HT-29 (cell line): Measurements from ENCODE around the gene BLNK. TPM values are rescaled to one million over a fixed set of nuclear protein-coding genes. Genes with fewer than 3 reads are reported as not detected.
"Not testable (repeated sequence)": the region's sequence is repeated elsewhere in the genome, so short reads cannot be mapped to it uniquely, and the experiment has no call there.

Experiments used
- DNase-seq: peaks from one replicate; pipeline ENCODE4 v3.0.0-alpha.2; 2015; ENCODE audit warnings: low spot score
- total RNA-seq: library from RNA; depleted of rRNA; stranded (reverse); fragments of >200 nt; shearing (Covaris generic); gene quantifications from 2 replicates; pipeline ENCODE4 v1.2.3, GENCODE V29; 2014

The BLNK gene
- total RNA-seq, 1 experiment from 2014 or later = 0.08 TPM

DNA sequence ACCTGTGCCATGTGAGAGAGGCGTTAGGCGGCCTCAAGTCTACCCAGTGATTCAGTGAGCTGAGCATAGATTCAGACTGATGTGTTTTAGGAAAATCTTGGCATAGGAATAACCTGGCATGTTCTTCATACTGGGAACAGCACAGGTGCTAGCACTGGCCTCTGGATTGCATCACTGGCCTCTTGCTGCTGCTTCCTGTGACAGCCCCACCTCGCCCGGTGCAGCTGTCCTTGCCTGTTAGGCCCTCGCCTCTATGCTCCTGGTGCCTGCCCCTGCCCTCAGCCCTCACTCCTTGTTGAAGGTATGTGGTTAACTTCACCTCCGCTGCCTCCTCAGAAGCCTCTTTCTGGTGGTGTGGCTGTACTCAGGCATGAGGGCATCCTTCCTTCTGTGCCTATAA lies 46.2 kb downstream of the BLNK start:
- peak; percentile 12 for DNase-seq

DNA sequence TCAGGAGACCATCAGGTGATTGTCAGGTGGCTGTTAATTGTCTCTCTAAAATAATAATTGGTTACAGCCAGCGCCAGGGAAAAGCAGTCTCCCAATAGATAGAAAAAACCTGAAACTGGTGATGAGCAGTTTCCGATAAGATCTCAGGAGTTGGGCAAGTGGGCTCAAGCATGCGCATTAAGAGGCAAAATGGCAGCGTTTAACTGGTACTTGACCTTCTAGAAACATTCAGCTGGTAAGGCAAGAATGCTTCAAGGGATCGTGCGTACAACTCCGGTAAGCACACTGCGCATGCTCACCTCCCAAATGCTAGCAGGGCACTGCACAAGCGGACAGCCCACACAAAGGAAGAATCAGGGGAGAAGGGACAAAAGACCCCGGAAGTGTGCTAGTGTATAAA lies 48.5 kb downstream of the BLNK start:
- no peak for DNase-seq

DNA sequence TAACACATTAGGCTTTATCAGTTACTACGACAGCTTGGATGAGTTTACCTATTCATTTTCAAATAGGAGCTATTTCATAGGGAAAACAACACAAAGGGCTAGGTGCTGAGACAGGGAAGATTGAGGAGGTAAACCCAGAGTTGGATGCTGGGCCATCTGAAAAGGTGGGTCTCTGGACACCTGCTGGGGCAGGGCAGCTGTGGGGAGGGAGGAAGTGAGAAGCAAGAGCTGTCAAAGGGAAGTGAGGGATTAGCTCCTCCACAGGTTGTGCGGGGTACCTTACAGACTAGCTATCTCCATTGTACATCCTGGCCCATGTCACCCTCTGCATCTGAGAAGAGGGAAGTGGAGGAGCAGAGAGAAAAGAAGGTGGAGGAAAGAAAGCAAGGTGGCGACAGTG lies 48.9 kb downstream of the BLNK start:
- no peak for DNase-seq

DNA sequence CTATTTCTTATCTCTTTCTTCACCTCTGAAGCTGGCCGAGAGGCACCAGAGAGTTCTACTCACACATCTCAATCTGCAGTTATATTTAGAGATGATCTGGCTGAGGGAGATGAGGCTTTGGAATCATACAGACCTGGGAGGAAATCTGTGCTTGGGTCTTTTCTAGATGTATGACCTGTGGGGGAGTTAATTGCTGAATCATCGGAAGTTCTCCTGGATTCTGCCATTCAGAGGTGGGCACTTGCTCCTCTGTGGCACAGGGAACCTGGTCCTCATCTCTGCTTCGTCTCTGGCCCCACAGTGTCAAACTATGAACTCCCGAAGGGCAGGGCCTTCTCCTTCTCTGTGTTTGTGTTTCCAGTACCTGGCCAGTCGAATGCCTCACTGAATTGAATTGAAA lies 52.5 kb downstream of the BLNK start:
- DNase-seq = no peak

DNA sequence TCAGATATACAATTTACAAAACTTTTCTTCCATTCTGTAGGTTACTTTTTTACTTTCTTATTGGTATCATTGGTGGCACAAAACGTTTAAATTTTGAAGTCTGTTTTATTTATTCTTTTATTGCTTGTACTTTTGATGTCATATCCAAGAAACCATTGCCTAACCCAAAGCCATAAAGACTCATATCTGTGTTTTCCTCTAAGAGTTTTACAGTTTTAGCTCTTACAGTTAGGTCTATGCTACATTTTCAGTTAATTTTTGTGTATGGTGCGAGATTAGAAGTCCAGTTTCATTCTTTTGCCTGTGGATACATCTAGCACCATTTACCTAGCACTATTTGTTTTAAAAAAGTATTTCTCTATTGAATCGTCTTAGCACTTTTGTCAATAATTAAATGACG lies 53.7 kb downstream of the BLNK start:
- no peak for DNase-seq

DNA sequence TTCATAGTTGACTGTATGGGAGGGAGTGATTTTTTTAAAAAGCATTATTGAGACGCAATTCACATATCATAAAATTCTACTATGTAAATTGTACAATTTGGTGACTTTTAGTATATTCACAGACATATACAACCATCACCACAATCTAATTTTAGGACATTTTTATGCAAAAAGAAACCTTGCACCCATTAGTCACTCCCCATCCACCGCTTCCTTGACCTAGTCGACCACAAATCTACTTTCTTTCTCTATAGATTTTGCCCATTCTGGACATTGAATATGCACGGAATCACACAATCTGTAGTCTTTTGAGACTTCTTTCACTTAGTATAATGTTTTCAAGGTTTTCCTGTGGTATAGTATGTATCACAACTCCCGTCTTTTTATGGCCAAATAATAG lies 54.6 kb downstream of the BLNK start:
- no peak for DNase-seq

DNA sequence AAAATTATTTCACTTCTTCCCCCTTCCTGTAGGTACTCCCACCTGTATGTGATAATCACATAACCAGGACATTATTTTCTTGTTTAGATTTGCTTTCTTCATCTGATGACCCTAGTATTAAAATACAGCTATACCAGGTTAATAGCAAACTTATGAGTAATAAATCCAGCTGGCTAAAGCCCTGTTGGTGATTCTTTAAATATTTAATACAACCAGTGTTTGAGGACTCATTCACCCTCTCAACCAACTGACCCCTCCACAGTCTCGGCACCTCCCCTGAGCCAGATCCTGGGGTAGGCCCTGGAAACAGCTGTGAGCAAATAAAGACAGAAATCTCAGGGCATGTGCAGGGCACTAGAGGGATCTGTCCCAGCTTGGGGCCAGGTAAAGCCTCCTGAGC lies 58.5 kb downstream of the BLNK start:
- no peak for DNase-seq

DNA sequence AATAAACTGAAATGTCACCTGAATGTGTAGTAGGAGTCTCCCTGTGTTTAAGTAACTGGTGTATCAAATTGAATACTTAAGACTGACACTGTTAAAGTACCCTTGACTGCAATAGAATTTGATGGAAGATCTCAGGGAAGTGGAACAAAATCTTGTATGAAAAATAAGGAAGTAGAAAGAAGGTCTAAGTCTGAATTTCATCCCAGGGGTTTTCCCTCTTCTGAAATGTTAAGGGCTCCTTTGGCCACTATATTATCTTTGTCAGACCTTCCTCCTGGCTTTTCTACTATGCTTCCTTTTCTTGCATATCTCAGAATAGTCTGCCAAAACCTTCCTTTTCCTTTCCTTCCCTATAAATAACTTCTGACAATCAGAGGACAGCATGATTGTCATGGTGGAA lies 59.6 kb downstream of the BLNK start:
- DNase-seq = no peak

DNA sequence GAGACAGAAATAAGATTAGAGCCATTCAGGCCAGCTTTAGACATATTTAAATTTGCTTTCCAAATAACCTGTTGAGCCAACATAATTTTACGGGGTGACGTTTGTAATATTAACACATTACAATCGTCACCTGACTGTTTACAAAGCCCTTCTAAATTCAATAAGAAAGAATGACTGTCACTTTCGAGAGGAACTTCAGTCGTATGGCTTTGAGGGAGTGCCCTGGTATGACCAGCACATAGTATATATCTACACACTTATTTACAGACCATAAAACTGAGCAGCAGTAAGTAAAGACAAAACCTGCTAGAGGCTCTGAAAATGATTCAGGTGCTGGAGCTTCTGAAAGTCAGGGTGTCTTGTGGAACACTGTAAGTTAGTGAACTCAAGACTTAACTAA lies 62.4 kb downstream of the BLNK start:
- no peak for DNase-seq

DNA sequence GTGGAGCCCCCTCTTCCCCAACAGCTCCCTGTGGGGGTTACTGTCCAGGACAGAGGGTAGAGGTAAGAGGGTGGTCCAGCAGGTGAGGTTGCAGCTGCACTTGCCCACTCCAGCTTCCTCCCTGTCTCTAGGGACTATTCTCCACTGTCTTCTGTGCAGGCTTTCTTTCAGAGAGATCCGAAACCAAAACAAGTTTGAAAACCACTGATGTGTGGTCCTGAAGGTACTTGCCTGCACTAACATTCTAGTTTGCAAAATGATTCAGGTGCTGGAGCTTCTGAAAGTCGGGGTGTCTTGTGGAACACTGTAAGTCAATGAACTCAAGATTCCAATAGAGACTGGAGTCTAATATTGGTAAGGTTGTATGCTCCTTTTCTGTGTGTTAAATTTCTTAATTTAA lies 63.1 kb downstream of the BLNK start:
- DNase-seq = no peak

DNA sequence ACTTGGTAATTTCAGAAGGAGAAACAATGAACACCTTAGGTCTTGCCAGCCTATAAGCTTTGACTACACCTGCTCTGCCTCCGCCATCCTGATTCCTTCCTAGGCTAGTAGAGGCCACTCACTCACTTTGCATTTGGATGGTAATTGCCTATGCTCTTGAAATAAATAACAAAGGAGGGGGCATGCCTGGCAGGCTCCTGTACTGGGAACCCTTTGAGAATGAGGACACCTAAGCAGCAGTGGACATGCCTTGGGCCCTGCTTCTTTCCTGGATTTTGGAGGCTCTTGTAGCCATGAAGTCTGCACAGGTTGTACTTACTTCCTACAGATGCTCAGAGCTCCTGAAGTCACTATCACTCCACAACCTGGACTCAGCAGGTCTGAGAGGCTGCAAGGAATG lies 65.8 kb downstream of the BLNK start:
- no peak for DNase-seq

DNA sequence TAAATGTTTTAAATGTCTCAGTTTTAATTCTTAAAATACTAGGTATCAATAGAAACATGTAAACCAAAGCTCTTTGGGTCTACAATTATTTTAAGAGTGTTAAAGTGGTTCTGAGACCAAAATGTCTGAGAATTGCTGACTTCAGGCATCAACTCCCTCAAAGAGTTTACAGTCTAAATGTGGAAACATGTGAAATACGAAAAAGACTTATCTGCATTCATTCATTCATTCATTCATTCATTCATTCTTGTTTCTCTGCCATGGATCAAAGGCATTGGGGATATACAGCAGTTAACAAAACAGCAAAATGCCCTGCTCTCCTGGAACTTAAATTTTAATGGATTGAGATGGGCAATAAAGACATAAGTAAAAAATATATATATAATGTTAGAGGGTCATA lies 69.8 kb downstream of the BLNK start:
- DNase-seq = no peak

DNA sequence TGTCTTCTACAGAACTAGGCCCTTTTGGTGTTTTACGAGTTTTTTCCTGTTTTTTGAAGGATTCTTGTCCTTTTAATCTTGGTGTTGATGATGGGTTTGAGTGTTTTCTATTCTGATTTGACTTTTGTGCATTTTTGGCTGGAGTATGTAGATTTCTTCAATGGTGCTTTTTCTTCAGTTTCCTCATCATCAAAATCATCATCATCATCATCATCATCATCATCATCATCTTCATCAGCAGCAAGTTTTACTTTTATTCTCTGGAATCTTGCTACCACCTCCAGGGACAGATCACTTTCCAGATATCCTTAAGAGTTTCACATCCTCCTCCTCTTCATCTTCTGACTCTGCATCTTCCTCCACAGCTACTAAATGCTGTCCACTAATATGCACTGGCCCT lies 81.9 kb downstream of the BLNK start:
- DNase-seq = not testable (repeated sequence)

DNA sequence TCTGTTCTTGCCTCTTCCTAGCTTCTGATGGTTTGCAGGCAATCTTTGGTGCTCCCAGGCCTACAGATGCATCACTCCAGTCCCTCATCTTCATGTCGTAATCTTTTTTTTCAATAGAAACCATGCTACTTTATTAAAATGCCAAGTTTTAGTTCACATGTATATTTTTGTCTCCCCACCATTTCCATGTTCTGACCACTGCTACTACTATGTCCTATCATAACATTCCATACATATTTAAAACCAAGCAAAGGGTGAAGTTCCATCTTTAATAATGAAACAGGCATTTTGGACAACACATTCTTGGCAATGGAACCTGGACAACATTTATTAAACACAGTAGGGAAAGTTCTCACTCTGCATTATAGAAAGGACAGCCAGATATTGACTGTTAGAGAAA lies 82.5 kb downstream of the BLNK start:
- DNase-seq = no peak

DNA sequence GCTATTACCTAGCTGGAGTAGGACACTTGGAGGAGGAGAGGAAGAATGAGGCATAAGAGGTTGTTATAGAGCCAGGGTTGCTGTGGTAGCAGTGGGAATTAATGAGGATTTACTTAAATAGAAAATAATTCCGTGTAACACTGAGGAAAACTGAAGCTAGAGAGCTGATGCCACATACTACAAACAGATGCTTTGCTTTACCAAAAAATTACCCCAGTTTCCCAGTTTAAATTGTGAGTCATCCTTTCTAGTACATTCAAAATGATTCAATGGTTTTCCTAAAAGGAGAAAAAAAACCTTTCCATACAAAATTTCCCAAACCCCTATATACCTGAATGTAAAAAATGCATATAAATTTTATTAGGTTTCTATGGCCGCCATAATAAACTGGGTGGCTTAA lies 82.9 kb downstream of the BLNK start:
- no peak for DNase-seq

DNA sequence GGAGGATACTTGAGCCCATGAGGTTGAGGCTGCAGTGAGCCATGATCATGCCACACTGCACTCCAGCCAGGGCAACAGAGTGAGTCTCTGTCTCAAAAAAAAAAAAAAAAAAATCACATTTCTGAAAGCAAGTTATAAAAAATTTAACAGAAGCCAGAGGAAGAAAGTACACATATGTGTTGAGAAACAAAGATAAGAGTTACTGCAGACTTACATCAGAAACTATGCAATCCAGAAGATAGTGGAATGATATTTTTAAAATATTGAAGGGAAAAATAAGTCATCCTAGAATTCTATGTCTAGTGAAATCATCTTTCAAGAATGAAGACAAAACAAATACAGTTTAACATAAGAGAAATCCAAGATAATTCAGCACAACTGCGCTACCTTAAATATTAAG lies 94.4 kb downstream of the BLNK start:
- no peak for DNase-seq

DNA sequence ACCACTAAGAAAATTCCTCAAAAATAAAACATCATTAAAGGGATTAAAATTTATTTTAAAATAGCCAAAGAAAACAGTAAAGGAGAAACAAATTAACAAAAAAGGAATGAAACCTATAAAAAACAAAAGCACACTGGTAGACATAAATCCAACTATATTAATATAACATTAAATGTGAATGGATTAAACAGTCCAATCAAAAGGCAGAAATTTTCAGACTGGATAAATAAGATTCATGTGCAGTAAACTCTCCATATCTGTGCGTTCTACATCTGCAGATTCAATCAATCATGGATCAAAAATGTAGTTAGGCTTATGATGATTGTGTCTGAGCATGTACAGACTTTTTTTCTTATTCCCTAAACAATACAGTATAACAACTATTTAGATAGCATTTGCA lies 98.7 kb downstream of the BLNK start:
- DNase-seq = no peak

DNA sequence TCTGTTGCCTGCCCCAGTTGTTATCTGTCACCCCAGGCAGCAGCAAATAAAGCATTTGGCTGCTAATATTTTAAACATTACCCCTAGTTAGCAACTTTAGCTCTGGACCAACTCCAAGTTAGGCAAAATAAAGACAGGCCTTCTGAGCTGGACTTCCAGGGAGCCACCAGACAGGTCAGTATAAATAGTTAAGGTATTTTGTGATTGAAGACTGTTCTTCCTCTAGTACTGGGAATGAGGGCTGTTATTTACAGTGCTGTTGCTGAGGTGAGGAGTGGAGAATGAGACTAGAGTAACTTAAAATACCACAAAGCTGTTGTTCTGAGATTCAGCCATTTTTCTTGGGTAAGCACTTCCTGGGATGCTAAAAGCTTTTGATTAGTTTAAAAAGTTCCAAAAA lies 101.1 kb downstream of the BLNK start:
- no peak for DNase-seq

DNA sequence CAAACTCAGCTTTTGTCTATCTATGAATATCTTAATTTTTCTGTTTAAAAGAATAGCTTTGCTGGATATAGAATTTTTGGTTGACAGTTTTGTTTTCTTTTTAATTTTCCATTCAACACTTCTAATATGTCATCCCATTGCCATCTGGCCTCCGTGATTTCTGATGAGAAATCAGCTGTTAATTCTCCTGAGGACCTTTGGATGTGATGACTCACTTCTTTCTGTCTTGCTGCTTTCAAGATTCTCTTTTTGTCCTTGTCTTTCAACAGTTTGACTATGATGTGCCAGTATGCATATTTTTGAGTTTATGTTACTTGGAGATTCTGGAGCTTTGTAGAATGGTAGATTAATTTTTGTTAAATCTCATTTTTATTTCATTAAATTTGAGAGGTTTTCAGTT lies 102.8 kb downstream of the BLNK start:
- DNase-seq = no peak

DNA sequence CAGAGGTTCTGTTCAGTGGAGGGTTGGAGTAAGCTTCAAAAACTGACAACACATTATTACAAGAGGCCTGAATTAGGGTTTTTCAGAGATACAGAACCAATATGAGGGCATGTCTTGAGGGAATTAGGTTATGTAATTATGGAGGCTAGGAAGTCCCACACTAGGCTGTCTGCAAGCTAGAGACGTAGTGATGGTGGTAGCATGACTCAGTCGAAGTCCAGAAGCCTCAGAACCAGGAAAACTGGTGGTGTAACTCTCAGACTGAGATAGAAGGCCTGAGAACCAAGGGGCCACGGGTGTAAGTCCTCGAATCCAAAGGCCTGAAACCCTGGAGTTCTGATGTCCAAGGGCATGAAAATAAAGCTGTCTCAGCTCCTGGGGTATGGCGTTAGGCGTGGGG lies 105.6 kb downstream of the BLNK start:
- no peak for DNase-seq

DNA sequence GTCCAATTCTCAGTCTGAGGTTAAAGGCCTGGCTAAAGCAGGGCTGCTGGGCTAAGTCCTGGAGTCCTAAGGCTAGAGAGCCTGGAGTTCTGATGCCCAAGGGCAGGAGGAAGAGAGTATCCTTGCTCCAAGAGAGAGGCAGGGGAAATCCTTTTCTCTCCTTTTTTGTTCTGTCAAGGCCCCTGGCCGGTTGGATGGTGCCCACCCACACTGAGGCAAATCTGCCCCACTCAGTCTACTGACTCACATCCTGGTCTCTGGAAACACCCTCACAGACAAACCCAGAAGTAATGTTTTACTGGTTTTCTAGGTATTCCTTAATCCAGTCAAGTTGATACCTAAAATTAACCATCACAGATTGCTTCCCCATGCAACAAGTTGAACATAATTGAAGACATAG lies 118.3 kb downstream of the BLNK start:
- no peak for DNase-seq

DNA sequence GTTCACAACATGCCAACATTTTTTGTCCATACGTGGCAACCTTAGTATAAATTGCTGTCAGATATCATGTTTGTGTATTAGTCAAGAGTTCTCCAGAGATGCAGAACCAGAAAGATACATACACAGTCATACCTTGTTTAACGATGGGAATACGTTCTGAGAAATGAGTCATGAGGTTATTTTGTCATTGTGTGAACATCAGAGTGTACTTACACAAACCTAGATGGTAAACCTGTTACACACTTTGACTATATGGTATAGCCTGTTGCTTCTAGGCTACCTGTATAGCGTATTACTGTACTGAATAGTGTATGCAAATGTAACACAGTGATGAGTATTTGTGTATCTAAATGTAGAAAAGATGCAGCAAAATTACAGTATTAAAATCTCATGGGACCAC lies 118.9 kb downstream of the BLNK start:
- DNase-seq = no peak
